Fibroblast of skin of scalp (primary cell): Measurements from ENCODE around the gene CACNA2D3.

Experiments used
- DNase-seq: peaks from one replicate; pipeline ENCODE4 v3.0.0-alpha.2; 2013

Gene CACNA2D3

DNA sequence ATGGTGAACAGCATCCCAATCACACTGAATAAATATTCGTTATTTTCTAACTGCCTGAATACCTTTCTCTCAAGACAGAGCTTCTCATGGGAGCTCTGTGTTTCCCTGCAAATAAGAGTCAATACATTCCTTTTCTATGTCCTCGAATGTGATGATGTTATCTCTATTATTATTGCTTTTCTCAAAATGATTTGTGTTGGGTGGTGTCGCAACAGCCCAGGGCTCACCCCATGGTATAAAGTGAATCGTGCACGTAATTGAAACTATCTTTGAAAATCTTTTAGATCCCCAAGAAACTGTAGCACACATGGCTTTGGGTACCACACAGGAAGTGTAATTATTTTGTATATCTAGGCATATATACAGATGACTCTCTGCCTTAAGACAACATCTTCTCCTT is 996.1 kb downstream of the CACNA2D3 start:
- no peak for DNase-seq

DNA sequence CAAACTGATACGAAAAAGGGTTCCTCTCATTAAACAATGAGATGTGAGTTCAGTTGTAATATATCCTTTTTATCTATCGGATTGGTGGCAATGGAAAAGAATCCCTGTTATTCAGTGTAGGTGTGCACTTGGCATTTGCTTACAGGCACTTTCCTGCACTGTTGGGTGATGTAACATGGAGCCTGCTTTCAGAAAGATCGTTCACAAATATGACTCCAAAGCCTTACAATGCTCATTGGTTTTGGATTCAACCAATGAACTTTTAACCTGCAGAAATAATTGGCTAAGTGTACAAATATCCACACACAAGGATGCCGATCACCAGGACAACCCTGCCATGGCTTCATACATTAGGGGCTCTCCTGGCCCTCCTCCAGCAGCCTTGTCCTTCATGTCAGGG is 996.9 kb downstream of the CACNA2D3 start:
- no peak for DNase-seq

DNA sequence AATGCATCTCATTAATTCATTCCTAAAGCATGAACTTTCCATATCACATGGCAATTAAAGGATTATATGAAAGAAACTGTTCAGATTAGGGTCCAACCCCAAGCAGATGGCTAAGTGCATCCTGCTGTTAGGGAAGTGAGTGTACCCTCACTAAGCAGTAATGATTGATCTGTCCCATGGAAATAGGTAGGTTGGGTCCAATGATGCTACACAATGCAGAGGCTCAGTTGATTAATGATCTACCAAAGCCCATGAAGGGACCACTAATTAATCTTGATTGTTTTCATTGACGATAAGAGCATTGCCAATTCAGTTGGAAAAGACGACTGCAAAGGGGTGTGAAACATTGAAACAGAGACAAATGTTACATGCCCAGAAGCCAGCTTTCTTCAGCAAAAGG is 1000.0 kb downstream of the CACNA2D3 start:
- no peak for DNase-seq
